Endodermal cell (in vitro differentiated cells): ENCODE measurements around the gene IGFBPL1. TPM values are rescaled to one million over a fixed set of nuclear protein-coding genes. Genes with fewer than 3 reads are reported as not detected.
A peak's percentile ranks its signal among the peaks of the same experiment; 100 is the strongest.

ENCODE experiments used
- DNase-seq: peaks from one replicate; pipeline ENCODE4 v3.0.0-alpha.2; 2017
- H3K27ac ChIP-seq: 2 replicates; pipeline ENCODE4 v1.5.1; 2013; ENCODE audit warnings: mild to moderate bottlenecking, low read depth, low read length, moderate library complexity
- H3K27me3 ChIP-seq: 2 replicates; pipeline ENCODE4 v1.6.1; 2013; ENCODE audit warnings: mild to moderate bottlenecking, low read length, moderate library complexity; ENCODE audit not compliant: insufficient read depth, control insufficient read depth, poor library complexity, severe bottlenecking
- H3K36me3 ChIP-seq: 2 replicates; pipeline ENCODE4 v1.7.0; 2013; ENCODE audit warnings: mild to moderate bottlenecking, low read length, moderate library complexity; ENCODE audit not compliant: control insufficient read depth, insufficient read depth
- H3K4me1 ChIP-seq: one replicate; pipeline ENCODE4 v1.7.0; 2013; ENCODE audit warnings: low read length; ENCODE audit not compliant: control insufficient read depth, insufficient read depth
- H3K4me3 ChIP-seq: 2 replicates; pipeline ENCODE4 v1.5.1; 2013; ENCODE audit warnings: mild to moderate bottlenecking, low read length, moderate library complexity
- H3K9ac ChIP-seq: 2 replicates; pipeline ENCODE4 v1.6.1; 2013; ENCODE audit warnings: mild to moderate bottlenecking, low read length, moderate library complexity; ENCODE audit not compliant: poor library complexity, severe bottlenecking; ENCODE audit errors: extremely low read depth
- H3K9me3 ChIP-seq: 2 replicates; pipeline ENCODE4 v1.6.1; 2013; ENCODE audit warnings: mild to moderate bottlenecking, low read length, moderate library complexity; ENCODE audit not compliant: control insufficient read depth
- H3K27ac Mint-ChIP-seq: 2 replicates; pipeline ENCODE4 v1.8.0; 2020; ENCODE audit warnings: mixed read lengths
- H3K27me3 Mint-ChIP-seq: 2 replicates; pipeline ENCODE4 v1.8.0; 2021; ENCODE audit warnings: mild to moderate bottlenecking, mixed read lengths; ENCODE audit not compliant: insufficient read depth
- H3K36me3 Mint-ChIP-seq: 2 replicates; pipeline ENCODE4 v1.8.0; 2020; ENCODE audit warnings: low read depth, mixed read lengths
- H3K4me1 Mint-ChIP-seq: 2 replicates; pipeline ENCODE4 v1.8.0; 2020; ENCODE audit warnings: mixed read lengths
- H3K4me3 Mint-ChIP-seq: 2 replicates; pipeline ENCODE4 v1.8.0; 2020; ENCODE audit warnings: mild to moderate bottlenecking, moderate library complexity, mixed read lengths
- H3K9me3 Mint-ChIP-seq: 2 replicates; pipeline ENCODE4 v1.8.0; 2020; ENCODE audit warnings: mild to moderate bottlenecking, mixed read lengths
- WGBS, 2 experiments: methylation state at CpG; one replicate each; pipeline versions ENCODE4 v1.1.5 to v1.1.7; 2013; ENCODE audit warnings: missing lambda C conversion rate in 2 of 2, mixed read lengths in 1 of 2; ENCODE audit not compliant: insufficient coverage in 1 of 2, insufficient read length in 1 of 2; 5-methylcytosine and 5-hydroxymethylcytosine counted together
- total RNA-seq, 2 donors: library from RNA; stranded (reverse); fragmentation: NEBNext Ultra II Directional in 1 of 2; extraction: Animal tissue kit (Norgen Biotek cat#: 25700) in 1 of 2; gene quantifications; 2 replicates in 1 of 2; 3 replicates in 1 of 2; pipeline ENCODE4 v1.2.1, GENCODE V29; 2021
- TF ChIP-seq, protein P1 (sequence below): fragments of 200-600 bp; sonication (generic); conservative IDR thresholded peaks from 2 replicates; pipeline ENCODE4 v1.5.0; 2021; ENCODE audit warnings: antibody characterized with exemption, mild to moderate bottlenecking

The IGFBPL1 gene
- total RNA-seq, 2 donors from 2014 or later, result 40.5 to 90.3 TPM

DNA sequence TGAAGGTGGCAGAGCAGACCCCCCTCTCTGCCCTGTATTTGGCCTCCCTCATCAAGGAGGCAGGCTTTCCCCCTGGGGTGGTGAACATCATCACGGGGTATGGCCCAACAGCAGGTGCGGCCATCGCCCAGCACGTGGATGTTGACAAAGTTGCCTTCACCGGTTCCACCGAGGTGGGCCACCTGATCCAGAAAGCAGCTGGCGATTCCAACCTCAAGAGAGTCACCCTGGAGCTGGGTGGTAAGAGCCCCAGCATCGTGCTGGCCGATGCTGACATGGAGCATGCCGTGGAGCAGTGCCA is 27.9 kb downstream of the IGFBPL1 start:
- Mint-ChIP-seq H3K27ac (no peak overlapping the region), H3K9me3 (no peaks in the 10 kb centered on the region), H3K4me1 (peaks cover 28% of the 10 kb centered on the region), H3K4me3 (no peak overlapping the region), H3K27me3 (peaks cover 5% of the 10 kb centered on the region), H3K36me3 (peaks cover 46% of the 10 kb centered on the region)
- Histone ChIP-seq H3K9me3 (no peaks in the 10 kb centered on the region), H3K27ac (no peak overlapping the region), H3K36me3 (peaks cover 30% of the 10 kb centered on the region), H3K4me3 (no peak overlapping the region), H3K27me3 (no peaks in the 10 kb centered on the region), H3K4me1 (peaks cover under 1% of the 10 kb centered on the region), H3K9ac (no peak overlapping the region)
- 87 to 94% methylated on average over 5 to 10 of the region's 10 CpGs for WGBS, 2 experiments
- no peak for DNase-seq
- TF ChIP-seq, protein P1, sequence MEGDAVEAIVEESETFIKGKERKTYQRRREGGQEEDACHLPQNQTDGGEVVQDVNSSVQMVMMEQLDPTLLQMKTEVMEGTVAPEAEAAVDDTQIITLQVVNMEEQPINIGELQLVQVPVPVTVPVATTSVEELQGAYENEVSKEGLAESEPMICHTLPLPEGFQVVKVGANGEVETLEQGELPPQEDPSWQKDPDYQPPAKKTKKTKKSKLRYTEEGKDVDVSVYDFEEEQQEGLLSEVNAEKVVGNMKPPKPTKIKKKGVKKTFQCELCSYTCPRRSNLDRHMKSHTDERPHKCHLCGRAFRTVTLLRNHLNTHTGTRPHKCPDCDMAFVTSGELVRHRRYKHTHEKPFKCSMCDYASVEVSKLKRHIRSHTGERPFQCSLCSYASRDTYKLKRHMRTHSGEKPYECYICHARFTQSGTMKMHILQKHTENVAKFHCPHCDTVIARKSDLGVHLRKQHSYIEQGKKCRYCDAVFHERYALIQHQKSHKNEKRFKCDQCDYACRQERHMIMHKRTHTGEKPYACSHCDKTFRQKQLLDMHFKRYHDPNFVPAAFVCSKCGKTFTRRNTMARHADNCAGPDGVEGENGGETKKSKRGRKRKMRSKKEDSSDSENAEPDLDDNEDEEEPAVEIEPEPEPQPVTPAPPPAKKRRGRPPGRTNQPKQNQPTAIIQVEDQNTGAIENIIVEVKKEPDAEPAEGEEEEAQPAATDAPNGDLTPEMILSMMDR, result no peak

- Mint-ChIP-seq H3K4me3 (no peak overlapping the region), H3K9me3 (no peaks in the 10 kb centered on the region), H3K27ac (no peak overlapping the region), H3K27me3 (peaks cover 3% of the 10 kb centered on the region), H3K36me3 (peaks cover 46% of the 10 kb centered on the region), H3K4me1 (peaks cover 28% of the 10 kb centered on the region)
- Histone ChIP-seq H3K9me3 (no peaks in the 10 kb centered on the region), H3K4me3 (no peak overlapping the region), H3K27ac (no peak overlapping the region), H3K36me3 (peaks cover 30% of the 10 kb centered on the region), H3K9ac (no peak overlapping the region), H3K27me3 (no peaks in the 10 kb centered on the region), H3K4me1 (peaks cover 5% of the 10 kb centered on the region)
- 95 to 96% methylated on average over 21 to 30 of the region's 30 CpGs for WGBS, 2 experiments
- no peak for DNase-seq
- TF ChIP-seq, protein P1, result no peak
These were observed 28.4 kb downstream of the IGFBPL1 start for GRCh38 chr9:38395653-38396370.

DNA sequence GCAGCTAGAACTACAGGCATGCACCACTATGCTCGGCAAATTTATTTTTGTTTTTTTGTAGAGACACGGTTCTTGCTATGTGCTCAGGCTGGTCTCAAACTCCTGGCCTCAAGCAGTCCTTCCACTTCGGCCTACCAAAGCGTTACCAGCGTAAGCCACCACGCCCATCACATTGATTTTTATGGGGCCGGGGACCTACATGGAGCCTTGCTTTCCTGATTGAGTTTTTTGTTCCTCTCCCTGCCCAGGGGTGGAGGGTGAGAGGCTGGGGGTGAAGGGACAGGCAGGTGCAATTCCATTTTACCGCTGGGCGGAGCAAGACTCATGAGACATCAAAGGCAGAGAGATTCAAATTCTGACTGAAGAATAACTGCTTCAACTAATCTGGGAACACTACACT is 29.8 kb downstream of the IGFBPL1 start:
- H3K36me3 Mint-ChIP-seq, result peaks cover 44% of the 10 kb centered on the region
- Histone ChIP-seq H3K9ac (no peak overlapping the region), H3K27ac (no peak overlapping the region), H3K9me3 (no peaks in the 10 kb centered on the region), H3K4me1 (peaks cover 9% of the 10 kb centered on the region), H3K36me3 (peaks cover 30% of the 10 kb centered on the region), H3K27me3 (no peaks in the 10 kb centered on the region), H3K4me3 (no peak overlapping the region)
- 86 to 88% methylated on average over 6 to 9 of the region's 9 CpGs for WGBS, 2 experiments
- H3K9me3 Mint-ChIP-seq, result no peaks in the 10 kb centered on the region
- H3K27me3 Mint-ChIP-seq, result peaks cover 4% of the 10 kb centered on the region
- peak overlapping the region; percentile 92 for H3K4me3 Mint-ChIP-seq
- H3K4me1 Mint-ChIP-seq, result peaks cover 37% of the 10 kb centered on the region
- H3K27ac Mint-ChIP-seq, result no peak overlapping the region
- DNase-seq, result no peak
- TF ChIP-seq, protein P1, result no peak
